Occipital lobe (tissue), 2 donors: ENCODE data around the gene LAMC1. TPM values are rescaled to one million over a fixed set of nuclear protein-coding genes. Genes with fewer than 3 reads are reported as not detected.

Source experiments
- DNase-seq: peaks from one replicate; lab custom pipeline; 2025; lab: John Stamatoyannopoulos, UW
- total RNA-seq: library from RNA; depleted of rRNA; stranded (reverse); fragments of >200 nt; gene quantifications from one replicate; pipeline ENCODE4 v1.2.3, GENCODE V29; 2014

The LAMC1 gene
- total RNA-seq, 1 donor from 2014 or later = 37.7 TPM

DNA sequence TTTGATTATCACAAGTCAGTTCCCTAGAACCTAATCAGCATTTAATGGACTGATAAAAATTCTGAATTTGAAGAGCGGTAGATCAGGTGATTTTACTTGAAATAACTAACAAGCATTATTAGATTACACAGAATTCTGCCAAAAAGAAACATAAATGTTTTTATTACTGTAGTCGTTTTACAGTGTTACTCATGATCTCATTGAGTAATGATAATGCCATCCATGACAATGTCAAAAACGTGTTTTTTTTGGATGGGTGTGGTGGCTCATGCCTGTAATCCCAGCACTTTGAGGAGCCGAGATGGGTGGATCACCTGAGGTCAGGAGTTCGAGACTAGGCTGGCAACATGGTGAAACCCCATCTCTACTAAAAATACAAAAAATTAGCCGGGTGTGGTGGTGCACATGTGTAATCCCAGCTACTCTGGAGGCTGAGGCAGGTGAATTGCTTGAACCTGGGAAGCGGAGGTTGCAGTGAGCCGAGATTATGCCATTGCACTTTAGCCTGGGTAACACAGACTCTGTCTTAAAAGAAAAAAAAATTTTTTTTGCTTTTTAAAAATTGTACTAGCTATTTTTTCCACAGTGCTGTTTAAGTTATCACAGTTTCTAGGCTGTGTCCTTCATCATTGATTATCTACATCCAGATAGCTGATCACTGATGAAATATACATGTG is 56.6 kb downstream of the LAMC1 start:
- DNase-seq = no peak

DNA sequence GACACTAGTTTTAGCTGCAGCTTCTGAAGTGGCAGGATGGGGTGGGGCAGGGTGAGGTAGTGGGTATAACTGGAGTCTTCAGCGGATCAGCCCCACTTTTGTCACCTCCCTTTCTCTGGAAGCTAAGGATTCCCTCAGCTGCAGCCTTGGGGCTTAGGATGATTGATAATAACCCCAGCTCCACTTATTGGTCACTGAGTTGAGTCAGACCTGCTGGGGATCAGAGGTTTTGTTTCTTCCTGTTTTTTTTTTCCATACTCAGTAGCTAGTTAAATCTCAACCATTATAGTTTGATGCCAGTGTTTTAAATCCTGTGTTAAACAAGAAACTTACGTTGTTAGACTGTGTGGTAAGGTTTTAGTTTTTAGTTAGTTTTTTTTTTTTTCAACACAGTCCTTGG is 57.2 kb downstream of the LAMC1 start:
- DNase-seq = no peak

DNA sequence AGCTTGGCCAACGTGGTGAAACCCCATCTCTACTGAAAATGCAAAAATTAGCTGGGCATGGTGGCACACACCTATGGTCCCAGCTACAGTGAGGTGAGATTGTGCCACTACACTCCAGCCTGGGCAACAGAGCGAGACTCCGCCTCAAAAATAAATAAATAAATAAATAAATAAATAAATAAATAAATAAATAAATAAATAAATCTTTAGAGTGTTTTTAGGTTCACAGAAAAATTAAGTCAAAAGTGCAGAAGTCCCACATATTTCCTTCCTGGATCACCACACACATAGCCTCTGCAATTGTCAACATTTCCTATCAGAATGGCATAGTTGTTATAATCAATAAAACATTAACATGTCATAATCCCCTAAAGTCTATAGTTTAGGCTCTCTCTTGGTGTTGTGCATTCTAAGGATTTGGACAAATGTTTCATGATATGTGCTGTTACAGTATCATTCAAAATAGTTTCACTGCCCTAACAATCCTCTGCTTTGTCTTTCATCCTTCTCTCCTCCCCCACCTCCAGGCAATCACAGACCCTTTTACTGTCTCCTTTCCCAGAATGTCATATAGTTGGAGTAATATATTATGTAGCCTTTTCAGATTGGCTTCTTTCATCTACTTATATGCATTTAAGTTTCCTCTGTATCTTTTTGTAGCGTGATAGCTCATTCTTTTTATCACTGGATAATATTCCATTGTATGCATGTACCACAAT is 58.3 kb downstream of the LAMC1 start:
- no peak for DNase-seq

DNA sequence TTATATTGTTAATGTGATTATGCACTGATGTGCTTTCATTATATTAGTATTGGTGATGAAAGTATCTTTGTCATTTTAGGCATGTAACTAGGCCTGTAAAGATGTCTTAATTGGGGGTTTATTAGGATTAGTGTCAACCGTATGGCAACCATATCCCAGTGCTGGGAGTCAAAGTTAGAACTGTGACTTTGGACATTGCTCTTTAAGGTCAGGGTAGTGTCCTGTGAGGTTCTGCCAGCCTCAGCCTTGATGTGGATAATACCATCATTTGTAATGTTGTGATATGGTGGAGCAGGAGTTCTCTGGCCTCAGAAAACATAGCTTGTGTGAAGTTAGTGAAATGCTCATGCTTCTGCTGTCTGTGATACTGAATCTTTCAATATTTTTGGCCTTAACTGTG is 59.4 kb downstream of the LAMC1 start:
- no peak for DNase-seq

DNA sequence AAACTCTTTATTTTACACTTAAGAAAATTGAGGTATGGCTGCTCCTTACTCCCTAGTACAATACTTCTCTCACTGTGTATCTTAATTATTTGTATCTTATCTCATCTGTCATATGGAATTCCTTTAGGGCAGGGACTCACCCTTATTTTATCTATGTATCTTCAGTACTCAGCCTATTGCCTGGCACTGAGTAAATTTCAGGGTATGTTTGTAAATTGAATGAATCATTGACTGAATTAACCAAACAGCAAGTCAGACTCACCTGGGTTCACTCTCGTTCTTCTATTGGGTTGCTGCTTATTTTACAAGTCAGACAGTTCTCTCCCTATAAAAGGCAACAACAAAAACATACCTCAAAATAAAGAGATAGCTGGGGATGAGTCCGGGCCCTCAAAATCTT is 63.8 kb downstream of the LAMC1 start:
- no peak for DNase-seq

DNA sequence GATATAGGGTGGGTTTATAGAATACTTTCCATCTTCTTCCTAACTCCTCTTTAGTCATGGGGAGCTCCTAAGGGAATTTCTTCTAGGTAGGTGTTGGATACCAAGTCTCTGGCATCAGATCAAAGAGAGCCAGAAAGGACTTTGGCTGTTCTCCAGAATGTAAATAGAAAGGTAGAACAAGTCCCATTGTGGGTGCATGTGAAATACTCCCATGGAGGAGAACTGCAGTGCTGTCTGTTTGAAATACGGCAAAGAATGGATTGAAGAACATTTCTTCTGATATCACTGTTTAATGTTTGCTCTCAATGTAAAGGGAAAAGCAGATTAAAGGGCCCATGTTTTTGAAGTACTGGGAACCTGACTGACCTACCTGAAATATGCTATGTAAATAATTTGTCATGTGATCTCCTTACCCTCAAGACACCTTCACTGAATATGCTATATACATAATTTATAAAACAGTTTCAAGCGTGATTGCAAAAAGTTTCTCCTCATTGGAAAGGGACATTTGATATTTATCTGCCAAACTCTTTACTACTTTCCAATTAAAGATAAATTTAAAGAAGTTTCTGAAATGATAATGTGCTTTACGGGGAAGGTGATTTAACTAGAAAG is 65.9 kb downstream of the LAMC1 start:
- no peak for DNase-seq

DNA sequence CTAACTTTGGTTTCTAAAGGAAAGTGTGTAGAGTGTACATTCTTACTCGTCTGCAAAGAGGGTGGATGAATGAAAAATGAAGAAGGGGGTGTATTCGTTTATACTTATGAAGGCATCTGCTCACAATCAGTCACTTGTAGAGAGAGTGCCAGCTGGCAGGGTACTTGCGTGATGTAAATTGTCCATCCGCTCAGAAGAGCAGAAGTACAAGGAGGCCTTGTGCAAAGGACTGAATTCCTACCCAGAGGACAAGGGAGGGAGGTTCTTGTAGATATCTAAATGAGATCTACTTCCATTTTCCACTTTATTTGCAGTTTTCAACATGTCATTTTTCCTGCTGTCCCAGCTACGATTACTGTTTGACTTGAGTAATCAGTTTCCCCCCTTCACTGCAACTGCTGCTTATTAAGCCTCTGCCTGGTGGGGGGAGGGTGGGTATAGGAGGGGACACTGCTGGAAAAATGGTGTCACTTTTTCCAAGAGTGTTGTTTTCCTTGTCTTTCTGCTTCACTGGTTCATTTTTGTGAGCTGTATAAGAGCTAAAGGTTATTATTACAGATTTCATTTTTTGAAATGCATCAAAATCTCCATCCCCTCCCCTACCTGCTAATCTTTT is 67.3 kb downstream of the LAMC1 start:
- DNase-seq = no peak

DNA sequence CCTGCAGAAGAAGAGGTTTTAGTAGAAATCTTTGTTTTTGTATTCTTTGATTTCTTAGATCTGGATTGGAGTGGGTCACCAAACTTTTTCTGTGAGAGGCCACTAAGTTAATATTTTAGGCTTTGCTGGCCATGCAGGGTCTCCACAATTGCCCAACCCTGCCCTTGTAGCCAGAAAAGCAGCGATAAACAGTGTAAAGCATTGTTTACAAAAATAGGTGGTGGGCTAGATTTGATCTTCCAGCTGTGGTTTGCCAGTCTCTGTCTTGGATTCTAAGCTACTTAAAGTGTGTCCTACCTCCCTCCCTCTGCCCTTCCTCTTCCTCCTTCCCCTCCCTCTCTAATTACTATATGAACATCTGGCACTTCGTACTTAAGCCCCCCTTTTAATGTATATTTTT is 68.0 kb downstream of the LAMC1 start:
- DNase-seq = no peak

DNA sequence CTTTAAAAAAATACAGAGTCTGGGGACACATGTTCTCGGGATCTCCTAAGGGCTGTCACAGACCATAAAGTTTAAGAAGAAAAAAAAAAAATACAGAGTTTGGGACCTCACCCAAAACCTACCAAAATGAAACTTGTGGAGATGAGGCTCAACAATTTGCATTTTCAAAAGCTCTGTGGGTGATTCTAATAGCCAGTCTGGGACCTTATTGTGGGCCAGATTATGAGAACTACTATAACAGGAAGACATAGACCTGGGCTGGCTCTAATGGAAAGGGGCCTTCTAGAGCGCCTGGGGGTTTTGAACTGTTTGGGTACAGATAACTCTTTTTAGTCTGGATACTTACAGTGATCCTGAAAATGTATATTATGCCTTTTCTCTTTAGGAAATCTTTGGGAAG is 69.1 kb downstream of the LAMC1 start:
- no peak for DNase-seq

DNA sequence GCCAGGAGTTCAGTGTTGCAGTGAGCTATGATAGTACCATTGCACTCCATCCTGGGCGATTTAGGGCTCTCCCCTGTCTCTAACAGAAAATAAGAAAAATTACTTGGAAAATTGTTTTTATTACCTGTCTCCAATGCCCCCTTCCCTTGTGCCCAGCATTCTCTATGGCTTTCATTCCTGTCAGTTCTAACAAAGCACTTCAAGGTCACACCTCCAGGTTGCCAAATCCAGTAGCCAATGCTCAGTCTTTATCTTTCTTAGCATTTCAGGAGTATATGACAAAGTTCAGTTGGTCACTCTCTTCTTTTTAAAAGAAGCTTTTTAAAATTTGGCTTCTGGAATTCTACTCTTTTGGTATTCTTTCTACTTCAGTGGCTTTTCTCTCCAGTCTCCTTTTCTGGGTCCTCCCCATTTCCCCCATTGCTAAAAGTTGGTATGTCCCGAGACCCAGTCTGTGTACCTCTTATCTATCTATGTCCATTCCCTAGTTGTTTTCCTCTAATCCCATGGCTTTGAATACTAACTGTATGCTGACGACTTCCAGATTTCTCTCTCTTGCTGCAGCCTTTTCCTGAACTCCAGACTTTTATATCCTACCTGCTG is 69.9 kb downstream of the LAMC1 start:
- no peak for DNase-seq

DNA sequence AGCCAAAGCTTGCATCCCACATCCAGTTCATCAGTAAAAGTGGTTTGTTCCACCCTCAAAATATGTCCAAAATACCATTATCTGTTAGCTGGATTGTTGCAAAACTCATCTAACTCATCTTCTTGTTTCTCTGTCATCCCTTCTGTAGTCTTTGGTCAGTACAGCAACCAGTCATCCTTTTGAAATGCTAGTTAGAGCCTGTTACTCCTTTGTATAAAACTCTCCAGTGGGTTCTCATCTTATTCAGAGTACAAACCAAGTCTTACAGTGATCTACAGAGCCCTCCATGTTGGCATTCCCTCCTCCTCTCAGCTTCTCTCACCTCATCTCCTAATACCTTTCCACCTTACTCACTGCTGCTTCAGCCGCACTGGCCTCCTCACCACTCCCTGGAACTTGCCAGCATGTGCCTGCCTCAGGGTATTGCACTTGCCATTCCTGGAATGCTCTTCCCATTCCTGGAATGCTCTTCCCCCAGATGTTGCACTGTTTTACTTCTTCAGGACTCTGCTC is 70.6 kb downstream of the LAMC1 start:
- DNase-seq = no peak

DNA sequence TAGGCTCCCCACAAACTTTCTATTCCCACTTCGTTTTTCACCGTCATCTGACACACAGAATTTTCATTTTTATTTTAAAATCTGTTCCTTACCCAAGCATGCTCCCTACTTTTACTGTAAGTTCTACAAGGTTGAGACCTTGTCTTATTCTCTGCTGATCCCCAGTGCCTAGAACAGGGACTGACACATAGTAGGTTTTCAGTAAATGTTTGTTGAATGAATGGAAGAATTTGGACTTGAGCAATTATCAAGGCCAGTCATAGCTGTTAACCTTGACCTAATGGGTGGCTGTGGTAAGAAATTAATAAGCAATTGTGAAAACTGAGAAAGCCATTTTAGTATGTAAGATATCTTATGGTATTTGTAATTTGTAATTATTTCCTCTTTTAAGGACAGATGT is 71.1 kb downstream of the LAMC1 start:
- no peak for DNase-seq

DNA sequence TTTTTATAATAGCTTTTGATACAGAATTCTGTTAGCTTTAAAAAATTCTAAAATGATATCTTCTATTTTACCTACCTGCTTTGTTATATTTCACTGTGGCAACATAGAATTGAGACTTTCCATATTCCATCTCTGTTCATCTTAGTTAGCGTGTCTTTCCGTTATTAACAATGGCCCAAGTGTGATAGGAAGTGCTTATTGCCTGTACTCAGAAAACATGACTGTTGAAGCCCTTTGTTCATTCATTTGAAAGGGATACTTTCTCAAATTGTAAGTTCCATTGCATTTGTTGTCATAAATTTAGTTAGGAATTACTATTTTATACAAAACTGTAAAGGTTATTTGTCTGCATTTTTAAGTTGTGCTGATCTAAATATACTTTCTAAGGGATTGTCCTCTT is 73.1 kb downstream of the LAMC1 start:
- DNase-seq = no peak

DNA sequence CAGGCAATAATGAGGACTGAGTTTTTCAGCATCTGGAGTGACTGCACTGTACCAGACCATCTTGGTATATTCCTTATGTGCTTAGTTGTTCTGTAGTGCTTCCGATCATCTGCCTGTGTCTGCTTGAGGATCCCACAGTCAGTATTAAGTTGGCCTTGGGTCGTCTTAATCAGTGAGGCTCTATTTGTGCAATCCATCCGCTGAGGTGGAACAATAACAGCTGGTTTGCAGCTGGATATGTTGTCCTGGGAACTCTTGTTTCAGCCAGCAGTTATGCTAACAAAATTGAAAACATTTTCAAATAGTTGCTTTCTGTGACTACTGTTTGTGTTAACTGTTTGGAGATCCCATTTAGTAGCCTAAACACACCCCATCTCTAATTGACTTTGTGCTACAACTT is 73.7 kb downstream of the LAMC1 start:
- DNase-seq = no peak

DNA sequence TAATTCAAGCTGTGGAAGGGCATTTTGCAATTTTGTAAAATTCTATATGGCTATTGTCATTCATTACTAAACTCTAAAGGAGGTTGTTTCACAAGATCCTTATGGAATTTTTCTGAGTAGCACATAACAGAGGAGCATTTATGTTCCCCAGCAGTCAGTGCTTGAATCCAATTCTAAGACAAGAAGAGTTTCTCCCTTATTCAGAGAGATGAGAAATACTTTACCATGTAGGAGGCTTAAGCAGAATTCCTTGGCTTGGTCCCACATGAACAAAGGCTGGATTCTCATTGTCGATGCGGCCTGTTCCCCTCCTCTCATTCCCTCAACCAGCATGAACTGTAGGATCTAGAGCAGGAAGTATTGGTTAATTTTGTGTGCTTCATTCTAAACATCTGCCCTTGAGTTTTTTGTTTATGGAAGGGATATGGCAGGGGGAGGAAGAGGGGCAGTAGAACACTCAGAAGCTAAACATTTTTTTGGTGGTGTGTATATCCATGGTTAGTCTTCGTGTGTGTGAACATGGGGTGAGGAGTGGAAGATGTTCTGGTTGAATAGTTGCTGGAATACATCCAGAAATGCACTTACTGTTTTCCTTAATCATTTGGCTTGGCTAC is 74.3 kb downstream of the LAMC1 start:
- no peak for DNase-seq

DNA sequence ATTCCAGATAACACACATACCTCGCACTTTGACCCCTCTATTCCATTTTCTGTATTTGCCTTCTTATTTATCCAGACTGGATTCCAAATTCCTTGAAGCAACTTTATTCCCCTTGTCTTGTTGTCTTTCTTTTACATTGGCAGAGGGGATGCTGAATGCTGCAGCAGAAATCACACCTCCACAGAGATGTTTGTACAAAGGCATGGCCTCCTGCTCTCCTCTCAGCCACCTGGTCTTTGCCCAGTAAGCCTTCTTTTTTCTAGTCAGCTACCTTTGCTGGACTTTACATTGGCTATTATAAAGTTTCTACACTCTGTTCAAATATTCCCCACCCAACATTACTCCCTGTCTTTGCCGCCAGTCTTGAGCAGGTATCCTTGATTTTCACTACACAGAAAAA is 75.1 kb downstream of the LAMC1 start:
- DNase-seq = no peak

DNA sequence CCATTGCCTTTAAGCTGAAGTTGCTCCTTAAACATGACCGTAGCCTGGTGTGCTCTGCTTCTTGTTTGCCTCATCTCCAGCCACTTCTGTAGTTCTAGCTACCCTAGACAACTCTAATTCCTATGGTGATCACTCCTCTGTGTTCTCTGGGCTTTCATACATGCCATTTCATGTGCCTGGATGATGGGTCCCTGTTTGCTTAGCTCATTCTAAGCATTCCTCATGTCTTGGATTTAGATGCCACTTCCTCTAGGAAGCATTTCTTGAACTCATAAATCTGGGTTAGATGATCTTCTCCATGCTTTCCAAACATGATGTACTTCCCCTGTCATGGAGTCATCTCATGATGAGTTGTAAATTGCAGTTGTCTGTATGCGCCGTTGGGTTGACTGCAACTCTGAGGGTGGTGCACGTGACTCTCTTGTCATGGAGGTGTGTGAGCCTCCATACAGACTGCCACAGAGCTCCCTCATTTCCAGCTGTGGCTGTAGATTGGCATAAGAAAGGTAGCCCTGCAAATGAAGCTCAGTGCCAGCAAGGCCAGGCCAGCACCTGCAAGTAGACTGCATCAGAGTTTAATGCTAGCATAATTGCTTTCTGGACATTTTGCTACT is 77.2 kb downstream of the LAMC1 start:
- DNase-seq = no peak

DNA sequence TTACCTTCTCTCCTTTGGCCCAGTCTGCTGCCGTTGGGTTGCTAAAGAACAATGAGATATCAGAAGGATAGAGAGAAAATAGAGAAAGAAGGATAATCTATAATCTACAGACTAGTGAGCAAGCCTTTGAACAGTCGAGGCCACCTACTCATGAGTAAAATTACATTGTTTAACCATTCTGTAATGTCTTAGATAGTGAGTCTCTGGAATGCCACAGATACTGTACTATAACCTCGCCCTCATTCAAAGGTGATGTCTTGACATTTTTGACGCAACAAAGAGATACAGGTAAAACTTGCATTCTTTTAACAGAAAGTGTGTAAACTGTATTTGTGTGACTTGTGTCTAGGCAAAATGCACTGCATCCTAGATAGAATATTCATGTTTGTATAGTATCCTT is 77.9 kb downstream of the LAMC1 start:
- DNase-seq = no peak

DNA sequence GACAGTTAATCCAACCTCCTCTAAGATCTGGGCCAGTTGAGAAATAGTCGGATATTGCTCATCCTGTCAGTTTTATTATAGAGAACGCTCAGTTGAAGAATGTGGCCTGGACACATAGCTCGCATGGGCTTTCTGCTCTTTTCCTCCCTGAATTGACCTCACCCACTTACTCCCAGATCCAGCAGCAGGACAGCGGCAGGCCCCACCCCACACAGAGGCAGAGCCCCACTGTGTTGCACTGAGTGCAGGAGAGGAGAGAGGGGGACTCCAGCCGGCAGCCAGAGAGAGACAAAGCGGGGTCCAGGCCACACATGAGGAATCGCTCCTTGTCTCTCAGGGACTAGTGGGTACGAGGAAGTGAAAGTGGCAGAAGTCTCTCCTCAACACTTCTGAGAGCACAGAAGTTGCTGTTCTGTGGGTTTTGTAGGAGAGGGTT is 78.6 kb downstream of the LAMC1 start:
- DNase-seq = no peak

DNA sequence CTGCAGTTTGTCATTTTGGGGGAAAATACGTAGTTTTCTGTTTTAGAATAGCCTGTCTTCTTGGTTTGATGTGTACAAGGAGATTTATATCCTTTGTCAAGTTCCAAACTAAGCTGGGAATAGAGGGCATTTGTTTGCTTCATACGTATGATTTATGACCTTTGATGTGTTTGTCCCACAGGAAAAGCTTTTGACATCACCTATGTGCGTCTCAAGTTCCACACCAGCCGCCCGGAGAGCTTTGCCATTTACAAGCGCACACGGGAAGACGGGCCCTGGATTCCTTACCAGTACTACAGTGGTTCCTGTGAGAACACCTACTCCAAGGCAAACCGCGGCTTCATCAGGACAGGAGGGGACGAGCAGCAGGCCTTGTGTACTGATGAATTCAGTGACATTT is 79.9 kb downstream of the LAMC1 start:
- no peak for DNase-seq

DNA sequence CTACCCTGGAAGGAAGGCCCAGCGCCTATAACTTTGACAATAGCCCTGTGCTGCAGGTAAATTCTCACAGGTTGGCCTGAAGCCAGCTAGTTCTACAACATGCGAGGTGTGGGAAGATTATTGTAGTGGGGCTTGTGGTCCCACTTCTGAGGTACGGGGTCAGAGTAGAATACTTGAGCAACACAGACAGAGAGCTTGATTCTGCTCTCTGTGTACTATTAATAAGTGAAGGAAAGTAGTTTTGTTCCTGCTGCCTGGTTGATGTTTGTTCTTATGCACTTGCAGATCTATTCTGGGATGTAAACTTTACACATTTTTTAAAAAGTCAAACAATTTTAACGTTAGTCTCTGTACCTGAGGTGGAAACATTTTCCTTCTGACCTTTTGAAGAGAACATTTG is 80.4 kb downstream of the LAMC1 start:
- DNase-seq = no peak
